Measurements from ENCODE around the gene TTLL4.

DNA sequence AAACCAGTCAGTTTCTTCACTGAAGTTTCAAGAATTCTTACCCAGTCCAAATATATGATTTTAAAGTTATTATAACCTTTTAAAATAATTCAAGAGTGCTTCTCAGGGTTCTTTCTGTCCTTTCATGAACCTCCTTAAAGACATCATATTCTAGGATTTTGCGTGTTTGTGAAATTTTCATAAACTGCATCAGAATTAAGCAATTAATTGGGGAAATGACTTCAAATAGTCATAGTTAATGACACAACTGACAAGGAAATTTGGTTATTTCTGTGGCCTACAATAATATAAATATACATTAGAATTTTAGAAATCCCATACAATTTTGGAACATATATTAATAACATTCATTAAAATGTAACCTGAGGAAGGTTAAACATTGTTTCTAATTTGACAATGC is 81.8 kb downstream of the TTLL4 start:
- TF ChIP-seq, protein P1, sequence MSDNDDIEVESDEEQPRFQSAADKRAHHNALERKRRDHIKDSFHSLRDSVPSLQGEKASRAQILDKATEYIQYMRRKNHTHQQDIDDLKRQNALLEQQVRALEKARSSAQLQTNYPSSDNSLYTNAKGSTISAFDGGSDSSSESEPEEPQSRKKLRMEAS (IDR thresholded peaks at IDR 0.05), result no peak
- TF ChIP-seq CEBPB (IDR thresholded peaks at IDR 0.05) (no peak), RCOR1 (IDR thresholded peaks at IDR 0.05; ENCODE audit: low read depth, low read length) (no peak), MYC (IDR thresholded peaks at IDR 0.05; ENCODE audit: borderline replicate concordance, low read length) (no peak), POLR2A (IDR thresholded peaks at IDR 0.05; ENCODE audit: low read length) (no peak), EHMT2 (IDR thresholded peaks at IDR 0.05; ENCODE audit: low read depth) (no peak), RAD21 (conservative IDR thresholded peaks at IDR 0.05 in 1 of 2, IDR thresholded peaks at IDR 0.05 in 1 of 2) (no peak), ATOH8 (CRISPR knock-in tag; IDR thresholded peaks at IDR 0.05; ENCODE audit: low read depth) (no peak), POLR2AphosphoS2 (conservative IDR thresholded peaks at IDR 0.05; ENCODE audit: low read length) (no peak), SREBF2 (IDR thresholded peaks at IDR 0.05) (no peak), EP300 (IDR thresholded peaks at IDR 0.05) (no peak)
- TF ChIP-seq, protein P2, sequence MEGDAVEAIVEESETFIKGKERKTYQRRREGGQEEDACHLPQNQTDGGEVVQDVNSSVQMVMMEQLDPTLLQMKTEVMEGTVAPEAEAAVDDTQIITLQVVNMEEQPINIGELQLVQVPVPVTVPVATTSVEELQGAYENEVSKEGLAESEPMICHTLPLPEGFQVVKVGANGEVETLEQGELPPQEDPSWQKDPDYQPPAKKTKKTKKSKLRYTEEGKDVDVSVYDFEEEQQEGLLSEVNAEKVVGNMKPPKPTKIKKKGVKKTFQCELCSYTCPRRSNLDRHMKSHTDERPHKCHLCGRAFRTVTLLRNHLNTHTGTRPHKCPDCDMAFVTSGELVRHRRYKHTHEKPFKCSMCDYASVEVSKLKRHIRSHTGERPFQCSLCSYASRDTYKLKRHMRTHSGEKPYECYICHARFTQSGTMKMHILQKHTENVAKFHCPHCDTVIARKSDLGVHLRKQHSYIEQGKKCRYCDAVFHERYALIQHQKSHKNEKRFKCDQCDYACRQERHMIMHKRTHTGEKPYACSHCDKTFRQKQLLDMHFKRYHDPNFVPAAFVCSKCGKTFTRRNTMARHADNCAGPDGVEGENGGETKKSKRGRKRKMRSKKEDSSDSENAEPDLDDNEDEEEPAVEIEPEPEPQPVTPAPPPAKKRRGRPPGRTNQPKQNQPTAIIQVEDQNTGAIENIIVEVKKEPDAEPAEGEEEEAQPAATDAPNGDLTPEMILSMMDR (IDR thresholded peaks at IDR 0.05), result no peak
